Activated T-cell treated with anti-CD3 and anti-CD28 coated beads, Interleukin-2, amount 50 U/mL, for 48 hours (primary cell): Measurements from ENCODE around the gene UCHL1.
A peak's percentile ranks its signal among the peaks of the same experiment; 100 is the strongest.

Experiments
- DNase-seq, 2 experiments: peaks; one replicate each; pipeline ENCODE4 v3.0.0-alpha.2; 2020

UCHL1 gene

DNA sequence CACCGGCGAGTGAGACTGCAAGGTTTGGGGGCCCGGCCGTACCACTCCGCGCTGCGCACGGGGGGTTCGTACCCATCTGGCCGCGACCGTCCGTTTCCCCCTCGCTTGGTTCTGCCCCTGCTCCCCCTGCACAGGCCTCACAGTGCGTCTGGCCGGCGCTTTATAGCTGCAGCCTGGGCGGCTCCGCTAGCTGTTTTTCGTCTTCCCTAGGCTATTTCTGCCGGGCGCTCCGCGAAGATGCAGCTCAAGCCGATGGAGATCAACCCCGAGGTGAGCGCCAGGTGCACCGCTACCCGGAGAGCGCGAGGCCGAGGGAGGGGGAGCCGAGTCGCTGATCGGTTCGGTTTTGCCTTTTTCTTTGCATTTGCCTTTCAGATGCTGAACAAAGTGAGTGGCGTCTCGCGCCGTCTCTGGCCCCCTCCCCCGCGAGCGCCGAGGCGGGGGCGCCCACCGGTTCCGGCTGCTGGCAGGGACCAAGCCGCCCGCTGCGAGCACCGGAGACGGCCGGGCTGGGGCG is at the start of gene UCHL1:
Gene UCHL1, plus strand, starts transcription at position 189 of the 517 bp plus-strand sequence. Its CDS starts 49 bp downstream, at position 238.
- DNase-seq: peak in 1 of 2 experiments; percentile 45

DNA sequence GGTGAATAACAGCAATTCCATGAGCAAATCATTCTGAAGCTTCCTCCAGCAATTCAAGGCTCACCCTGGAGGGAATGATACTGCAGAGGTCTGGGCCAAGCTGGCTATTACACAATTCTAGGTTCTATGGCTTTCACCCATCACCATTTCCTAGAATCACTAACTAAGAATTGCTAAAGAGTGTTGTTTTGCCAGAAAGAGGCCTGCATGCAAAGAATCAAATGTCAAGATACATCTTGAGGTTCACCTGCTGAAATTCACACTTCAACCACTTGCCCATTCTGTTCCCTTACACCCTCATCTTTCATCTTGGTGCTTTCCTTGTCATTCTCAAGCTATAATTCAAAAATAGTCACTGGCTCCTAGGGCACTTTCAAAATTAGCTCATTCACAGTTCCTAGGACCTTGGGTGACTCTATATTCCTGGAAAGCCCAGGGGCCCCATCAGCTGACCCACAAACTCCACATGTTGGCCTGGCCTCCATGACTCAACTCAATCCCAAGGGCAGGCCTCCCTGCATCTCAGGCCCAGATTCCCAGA is 49.4 kb upstream of the UCHL1 start:
- DNase-seq: no peak

DNA sequence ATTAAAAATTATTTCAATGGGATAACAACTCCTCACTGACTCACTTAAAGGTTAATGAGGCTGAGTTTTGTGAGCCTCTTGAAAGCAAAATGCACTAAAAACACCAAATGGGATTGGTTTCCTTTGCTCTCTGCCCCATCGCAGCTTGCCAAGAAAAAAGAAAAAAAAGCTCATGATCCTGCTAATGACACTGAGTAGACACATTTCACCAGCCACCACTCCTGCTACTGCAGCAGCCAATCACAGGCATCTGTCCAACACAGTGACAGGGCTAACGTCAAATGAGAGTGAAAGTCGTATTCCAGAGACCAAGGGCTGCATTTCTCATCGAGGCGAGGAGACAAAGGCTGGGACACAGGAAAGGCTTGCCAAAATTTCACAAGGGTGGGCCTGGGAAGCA is 47.5 kb upstream of the UCHL1 start:
- no peak for DNase-seq

DNA sequence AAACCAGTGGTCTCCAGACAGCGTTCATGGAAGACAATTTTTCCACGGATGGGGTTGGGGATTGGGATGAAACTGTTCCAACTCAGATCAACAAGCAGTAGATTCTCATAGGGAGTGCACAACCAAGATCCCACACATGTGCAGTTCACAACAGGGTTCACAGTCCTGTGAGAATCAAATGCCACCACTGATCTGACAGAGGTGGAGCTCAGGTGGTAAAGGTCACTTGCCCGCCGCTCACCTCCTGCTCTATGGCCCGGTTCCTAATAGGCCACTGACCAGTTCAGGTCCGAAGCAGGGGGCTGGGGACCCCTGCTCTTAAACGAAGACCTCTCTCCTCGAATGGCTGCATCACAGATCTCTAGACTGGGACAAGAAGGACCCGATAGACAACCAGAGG is 46.8 kb upstream of the UCHL1 start:
- no peak for DNase-seq

DNA sequence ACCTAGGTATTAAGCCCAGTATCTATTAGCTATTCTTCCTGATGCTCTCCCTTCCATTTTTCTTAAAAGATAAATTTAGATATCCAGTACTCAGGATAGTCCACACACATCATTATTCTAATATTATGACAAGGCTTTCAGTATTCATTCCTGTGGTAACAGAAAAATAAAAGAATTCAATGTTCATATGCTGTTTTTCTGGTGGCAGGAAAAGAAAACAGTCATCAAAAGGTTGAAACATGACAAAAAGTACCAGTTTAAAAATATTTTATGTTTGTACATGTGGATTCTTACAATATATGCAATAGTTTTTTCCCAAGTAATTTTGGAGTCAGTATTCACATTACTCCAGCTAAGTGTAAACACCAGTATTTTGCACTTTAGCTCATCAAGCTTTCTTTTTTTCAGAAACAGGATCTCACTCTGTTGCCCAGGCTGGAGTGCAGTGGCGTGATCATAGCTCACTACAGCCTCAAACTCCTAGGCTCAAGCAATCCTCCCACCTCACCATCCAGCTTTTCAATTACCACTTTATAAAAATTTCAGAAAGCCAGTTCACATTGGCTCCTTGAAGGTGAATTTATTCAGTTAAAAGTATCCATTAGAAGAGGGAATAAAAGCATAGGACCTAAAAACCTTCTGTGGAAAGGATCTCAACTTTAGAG is 44.6 kb upstream of the UCHL1 start:
- no peak for DNase-seq

DNA sequence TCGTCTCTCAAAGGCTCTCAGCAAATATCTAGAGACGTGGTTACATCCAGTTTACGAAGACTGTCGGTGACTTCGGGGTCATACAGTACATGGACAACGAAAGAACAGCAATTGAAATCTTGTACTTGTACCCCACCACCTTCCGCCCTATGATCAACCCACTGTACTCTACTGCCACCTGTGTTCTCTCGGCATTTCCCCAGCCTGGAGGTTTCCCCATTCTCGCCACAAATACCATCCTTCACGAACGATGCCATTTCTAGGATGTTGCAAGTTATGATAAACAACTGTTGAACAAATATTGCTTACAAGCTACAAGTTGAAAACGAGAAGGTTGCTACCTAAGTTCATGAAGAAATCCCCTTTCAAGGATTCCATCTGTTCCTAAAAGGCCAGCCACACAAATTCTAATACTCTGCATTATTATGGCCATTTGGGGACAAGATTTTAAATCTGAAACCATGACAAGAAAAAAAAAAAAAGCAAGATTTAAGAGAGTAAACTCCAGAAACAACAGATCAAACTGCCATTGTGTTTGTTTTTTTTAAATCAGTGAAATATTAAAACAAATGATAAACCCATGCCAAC is 44.0 kb upstream of the UCHL1 start:
- DNase-seq: peak in 1 of 2 experiments; percentile 20

DNA sequence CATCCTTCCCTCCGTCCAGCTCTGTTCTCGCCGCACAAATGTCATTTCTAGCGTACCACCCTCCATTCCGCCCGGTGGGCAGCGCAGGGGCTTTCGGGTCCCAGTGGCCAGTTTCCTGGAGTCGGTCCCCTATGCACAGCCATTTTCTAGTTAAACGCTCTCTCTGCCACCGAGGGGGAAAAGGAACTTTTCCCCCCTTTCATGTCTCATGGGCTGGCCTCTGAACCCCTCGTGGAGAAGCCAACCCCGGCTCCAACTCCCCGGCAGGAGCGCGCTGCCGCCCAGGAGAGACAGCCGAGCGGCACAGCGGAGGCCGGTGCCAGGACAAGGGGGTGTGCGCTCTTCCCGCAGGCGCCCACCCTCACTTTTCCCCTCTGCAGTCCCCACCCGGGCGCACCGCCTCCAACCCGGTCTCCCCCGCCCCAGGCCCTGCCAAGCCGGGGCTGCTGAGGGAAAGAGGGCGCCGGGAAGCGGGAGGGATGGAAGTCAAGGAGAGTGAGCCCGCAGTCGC is 43.0 kb upstream of the UCHL1 start:
- no peak for DNase-seq

DNA sequence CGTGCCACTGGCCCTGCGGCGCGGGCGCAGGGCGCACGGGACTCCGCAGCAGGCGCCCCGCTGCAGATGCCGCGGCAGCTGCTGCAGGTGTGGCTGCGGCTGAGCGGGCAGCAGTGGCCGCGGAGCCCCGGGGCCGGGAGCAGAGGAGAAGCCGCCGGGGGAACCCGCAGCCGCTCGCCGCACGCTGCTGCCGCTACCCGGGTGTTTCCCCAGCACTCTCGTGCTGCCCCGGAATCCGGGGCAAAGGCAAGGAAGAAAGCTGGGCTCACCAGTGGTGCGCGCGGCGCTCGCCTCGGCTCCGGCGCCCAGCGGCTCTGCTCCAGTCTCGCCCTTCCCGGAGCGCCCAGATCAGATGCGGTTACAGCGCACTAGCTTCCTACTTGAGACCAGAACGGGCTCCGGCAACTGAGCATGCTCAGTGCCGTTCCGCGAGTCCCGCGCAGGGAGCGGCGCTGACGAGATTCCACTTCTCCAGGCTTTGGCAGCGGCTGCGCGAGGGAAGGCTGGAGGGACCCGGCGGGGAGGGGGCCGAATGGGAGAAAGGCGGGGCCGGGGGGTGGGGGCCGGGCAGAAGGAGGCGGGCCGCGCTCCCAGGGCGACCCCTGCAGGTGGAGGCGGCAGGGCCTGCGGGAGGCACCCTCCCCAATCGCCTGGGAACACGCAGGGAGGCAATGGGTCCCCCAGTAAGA is 42.4 kb upstream of the UCHL1 start, which contains the start of gene APBB2:
Gene APBB2, minus strand, starts transcription at position 407 of the 689 bp plus-strand sequence. CDS start 181,288 bp downstream, outside the sequence.
- DNase-seq: peak; percentile 56 to 71

DNA sequence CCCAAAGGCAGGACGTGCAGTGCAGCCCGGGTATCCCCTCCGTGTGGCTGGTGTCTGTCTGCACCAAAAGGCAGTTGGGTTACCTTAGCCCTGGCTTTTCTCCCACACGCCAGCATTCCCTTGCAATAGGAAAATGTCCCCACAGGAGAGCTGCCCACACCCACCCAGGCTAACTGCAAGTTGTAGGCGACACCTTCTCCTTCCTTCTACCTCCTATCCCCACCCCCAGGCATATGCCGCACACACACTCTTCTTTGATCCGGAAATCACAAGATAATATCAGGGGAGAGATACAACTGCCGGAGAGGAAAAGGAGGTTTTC is 41.9 kb upstream of the UCHL1 start:
- no peak for DNase-seq

DNA sequence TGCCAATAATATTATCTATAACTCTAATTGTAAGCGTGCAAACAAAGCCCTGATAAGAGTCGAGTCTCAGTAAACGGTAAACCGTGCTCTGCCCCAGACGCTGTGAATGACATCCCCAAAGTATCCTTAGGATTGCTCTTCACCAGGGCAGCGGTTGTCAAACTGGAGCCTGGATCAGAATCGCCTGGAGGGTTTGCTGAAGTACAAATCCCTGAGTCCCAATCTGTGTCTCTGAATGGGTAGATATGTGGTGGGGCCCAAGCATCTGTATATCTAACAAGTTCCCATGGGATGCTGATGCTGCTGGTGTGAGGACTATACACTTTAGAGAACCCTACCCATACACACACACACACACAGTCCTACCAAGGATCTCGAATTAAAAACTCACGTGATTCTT is 41.6 kb upstream of the UCHL1 start:
- no peak for DNase-seq

DNA sequence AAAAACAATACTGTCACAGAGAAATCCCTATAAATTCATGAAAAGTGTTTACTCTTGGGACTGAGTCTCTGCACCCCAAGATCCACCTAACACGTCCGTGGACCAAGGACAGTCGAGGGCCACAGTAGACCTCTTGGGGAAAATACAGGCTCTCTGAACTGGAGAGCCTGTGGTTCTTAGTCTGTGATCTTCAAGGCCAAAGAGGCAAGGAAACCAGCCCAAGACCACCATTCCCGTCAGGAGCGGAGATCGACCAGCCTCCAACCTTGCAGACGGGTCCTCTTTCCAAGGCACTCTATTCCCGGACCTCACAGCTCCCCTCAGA is 40.8 kb upstream of the UCHL1 start:
- peak in 1 of 2 experiments; percentile 48 for DNase-seq

DNA sequence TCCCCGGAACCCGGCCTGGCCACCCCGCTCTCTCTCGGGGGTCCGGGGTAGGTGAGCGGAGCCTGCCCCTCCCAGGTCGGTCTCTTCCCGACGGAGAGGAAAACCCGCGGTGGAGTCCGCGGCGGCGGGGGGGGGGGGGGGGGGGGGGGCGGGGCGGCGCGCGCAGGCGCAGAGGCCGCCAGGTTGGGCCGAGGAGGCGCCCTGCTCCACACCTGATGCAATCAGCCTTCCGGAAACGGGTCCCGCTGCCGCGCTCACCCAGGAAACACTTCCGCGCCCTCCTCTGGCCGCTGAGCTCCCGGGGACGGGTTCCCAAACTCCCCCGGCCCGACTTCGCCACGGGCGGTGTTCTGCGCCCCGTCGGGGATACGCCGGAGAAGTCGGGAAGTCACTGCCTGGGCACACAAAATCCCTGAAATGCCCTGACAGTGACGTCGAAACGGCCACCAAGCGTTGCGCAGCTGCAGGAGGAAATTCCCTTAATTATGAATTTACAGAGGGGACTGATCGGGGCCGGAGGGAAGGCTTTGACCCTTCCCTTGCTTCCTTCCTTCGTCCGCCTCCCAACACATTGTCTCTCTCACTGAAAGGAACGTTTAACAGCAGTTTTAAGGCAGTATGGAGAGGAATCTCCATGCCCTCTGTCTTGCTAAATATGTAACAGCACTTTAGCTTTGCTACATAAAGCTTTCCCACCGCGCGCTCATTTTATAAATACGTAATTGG is 40.3 kb upstream of the UCHL1 start:
- DNase-seq: peak; percentile 71 to 76

DNA sequence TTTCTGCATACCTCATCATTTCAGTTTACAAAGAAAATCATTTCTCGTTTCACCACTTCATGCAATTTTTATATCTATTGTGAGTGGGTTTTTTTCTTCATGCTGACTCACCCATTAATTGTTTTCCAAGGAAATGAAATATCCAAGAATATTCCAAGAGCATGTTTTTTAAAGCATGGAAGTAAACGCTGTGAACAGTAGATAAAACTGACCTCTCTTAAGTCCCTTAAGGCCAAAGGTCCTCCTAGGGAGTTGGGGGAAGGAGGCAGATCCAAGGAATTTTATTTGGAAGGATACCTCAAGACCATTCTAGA is 39.8 kb upstream of the UCHL1 start:
- DNase-seq: no peak

DNA sequence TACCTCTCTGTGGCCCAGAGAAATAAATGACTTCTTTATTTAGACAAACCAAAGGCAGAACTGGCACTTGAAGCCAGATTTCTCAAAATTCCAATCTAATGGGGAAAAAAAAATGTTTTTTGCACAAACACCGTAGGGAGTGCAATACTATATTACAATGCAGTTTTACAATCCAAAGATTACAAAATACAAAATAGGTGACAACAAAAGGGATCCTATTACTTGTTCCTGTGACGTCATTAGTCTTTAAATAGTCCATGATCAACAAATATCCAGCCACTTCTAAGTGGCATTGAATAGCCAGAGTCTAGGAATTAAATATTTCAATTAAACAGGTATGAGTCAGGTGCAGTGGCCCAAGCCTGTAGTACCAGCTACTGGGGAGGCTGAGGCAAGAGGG is 39.4 kb upstream of the UCHL1 start:
- DNase-seq: no peak

DNA sequence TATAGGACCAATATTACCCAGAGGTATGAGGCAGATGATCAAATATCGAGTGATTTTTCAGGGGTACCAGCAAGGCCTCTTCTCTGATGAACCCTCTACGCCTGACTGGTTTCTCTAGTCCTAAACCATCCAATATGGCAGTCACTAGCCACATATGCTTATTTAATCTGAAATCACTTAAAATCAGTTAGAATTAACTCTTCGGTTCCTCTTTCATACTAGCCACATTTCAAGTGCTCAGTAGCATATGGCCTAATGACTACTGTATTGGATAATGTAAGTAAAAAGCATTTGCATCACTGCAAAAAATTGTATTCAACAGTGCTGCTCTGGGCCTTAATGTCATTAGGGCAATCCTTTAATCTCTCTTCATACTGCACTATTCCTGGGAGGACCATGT is 38.0 kb upstream of the UCHL1 start:
- DNase-seq: no peak

DNA sequence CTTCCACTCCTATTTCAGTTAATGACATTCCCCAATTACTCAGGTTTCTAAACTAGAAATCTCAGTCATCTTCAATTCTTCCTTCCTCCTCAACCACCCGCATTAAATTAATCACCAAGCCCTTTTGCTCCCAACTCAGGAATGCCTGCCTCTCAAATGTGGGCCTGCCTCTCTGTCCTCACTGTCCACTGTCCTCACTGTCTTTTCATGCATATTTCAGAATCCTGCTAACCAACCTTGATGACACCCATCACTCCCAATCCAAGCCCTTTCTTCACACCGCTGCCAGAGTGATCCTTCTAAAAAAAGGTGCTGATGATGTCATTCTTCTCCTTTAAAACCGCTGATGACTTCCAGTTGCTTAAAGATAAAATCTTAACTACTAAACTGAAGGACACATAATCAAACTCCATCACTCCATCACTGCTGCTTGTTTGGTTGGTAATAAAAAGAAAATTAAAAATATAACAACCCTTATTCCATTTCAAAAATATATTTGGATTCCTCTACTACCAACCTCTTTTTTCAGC is 37.2 kb upstream of the UCHL1 start:
- no peak for DNase-seq

DNA sequence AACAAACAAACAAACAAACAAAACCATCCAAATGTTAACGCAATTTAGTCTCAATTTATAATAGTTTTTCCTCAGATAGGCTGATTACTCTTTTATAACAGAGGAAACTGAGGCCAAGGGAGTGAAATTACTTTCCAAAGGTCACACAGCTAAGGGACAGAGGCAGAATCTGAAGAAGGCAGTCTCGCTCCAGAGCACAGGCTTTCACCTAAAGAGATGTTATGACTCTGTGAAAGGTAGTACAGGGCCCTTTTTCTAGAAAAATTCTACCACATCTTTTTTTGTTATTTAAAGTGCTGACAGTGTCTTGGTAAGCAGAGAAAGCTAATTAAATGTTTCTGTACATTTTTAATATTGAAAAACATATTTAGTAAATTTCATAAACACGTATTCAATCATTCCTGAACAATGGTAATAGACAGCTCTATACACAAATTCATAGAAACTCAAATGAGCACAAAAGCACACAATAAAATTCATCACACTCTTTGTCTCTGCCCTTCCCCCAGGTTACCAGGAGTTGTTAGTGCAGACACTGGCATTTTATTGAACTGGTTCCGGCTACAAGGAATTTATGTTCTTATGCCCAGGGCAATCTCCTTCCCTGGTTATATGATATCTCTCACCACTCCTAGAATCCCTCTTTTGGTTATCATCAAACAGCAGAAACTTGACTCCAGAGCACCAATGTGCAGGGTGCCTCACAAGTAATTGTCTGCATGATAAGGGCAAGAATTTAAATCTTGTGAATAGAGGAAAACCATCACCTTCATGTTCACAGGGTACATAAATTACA is 34.7 kb upstream of the UCHL1 start:
- no peak for DNase-seq

DNA sequence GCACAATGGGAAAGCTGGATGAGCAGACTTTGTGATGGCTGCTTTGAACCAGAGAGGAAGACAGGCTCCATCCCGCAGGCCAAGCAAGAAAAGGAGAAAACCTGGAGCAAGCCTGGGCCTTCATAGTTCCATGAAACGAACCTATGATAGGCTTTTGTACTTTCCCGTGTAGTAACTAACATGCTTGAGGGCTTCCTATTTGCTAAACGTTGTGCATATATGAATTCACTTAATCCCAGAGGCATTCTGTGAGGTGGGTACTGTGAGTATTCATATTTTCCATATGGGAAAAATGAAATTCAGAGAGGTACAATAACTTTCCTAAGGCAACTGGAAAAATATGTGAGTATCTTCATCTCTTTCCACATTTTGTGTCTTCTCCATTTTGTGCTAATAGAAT is 28.8 kb upstream of the UCHL1 start:
- no peak for DNase-seq

DNA sequence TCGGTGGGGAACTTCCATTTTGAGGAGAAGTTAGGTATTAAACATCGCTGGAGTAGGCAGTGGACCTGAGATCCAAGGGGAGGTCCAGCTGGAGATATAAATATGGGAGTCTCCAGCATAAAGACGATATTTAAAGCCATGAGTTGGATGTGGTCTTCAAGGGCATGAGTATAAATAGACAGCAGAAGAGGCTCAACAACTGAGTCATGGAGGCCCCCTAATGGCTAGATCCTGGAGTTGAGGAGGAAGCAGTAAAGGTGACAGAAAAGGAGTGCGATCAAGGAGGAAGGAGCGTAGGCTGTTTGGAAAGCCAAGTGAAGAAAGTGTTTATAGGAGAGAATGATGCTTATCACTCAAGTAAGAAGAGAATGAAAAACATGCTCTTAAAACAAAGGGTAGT is 24.3 kb upstream of the UCHL1 start:
- no peak for DNase-seq

DNA sequence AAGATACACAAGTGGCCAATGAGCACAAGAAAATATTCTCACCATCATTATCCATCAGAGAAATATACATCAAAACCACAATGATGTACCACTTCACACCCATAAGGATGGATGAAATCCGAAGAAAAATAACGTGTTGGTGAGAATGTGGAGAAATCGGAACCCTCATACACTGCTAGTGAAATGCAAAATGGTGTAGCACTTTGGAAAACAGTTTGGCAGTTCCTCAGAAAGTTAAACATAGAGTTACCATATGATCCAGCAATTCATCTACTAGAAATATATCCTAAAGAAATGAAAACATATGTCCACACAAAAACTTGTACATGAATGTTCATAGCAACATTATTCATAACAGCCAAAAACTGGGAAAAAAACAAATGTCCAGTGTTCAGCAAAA is 23.9 kb upstream of the UCHL1 start:
- no peak for DNase-seq

DNA sequence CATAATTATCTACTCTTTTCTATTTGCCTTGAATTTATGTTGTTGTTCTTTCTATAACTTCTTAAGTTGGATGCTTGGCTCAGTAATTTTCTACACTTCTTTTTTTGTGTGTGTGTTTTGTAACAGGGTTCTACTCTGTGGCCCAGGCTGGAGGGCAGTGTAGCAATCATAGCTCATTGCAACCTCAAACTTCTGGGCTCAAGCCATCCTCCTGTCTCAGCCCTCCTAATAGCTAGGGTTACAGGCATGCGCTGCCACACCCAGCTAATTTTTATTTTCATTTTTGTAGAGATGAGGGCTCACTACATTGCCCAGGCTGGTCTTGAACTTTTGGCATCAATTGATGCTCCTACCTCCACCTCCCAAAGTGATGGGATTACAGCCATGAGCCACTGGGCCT is 20.7 kb upstream of the UCHL1 start:
- DNase-seq: no peak

DNA sequence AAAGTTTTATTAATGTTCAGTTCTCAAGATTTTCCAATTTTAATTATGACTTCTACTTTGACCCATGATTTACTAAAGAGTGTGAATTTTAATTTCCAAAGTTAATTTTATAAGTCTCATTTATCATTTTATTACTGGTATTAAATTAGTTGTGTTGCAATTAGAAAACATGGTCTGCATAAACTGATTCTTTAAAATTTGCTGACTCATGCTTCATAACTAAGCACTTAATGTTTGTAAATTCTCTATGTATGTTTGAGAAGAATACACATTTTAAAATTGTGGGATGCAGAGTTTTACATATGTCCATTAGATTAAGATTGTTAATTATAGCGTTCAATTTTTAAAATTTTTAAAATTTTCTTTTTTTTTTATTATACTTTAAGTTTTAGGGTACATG is 20.2 kb upstream of the UCHL1 start:
- DNase-seq: no peak
